ENCODE results near the gene TSC22D4. TPM values are rescaled to one million over a fixed set of nuclear protein-coding genes. Genes with fewer than 3 reads are reported as not detected.

TSC22D4 gene
- total RNA-seq, 4 donors from 2014 or later: 57.3 to 97.7 (median 68.0) TPM

DNA sequence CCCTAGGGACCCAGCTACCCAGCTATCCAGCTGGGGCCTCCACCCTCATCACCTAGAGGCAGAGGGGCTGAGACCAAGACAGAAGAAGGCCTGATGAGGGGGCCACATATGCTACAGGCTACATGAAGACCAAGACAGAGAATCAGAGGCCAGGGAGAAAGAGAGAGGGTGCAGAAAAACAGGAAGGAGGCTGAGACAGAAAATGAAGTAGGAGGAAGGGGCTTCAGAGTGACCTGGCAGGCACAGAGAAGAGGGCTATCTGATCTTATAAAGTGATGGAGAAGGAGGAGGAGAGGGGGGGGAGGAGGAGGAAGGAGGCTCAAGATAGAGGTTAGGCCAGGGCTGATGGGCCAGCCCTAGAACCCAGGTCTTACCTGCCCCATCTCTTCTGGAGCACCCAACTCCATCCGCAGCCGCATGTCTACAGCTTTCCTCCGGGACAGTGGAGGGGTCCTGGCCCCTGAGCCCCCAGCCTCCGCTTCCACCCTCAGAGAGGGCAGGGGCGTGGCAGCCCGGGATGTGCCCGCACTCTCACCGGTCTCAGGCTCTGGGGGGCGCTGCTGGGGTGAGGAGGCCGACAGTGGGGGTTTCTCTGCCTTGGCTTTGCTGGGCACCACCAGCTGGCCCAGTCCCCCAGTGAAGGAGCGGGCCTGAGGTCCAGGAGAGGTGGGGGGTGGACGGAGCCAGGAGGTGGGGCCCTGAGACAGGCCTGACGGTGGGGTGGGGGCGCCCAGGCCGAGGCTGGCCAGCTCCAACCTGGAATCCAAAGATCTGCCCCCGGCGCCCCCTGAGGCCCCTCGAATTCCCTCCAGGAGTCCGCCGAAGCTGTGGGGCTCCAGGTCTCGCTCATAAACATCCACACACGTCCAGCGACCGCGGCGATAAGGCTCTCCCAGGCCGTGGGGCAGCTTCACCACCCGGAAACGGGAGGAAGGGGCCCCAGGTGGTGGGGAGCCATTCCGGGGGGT, 1.8 kb downstream of the TSC22D4 start:
- WGBS, 2 donors: 11 to 22% methylated on average over 12 to 19 of the region's 30 CpGs
- no peak for TF ChIP-seq CTCF (IDR thresholded peaks at IDR 0.05)
- TF ChIP-seq POLR2A (IDR thresholded peaks at IDR 0.05): no peak
- intact Hi-C loops (cut with DNase I; ENCODE audit: low total_unique reads): no loop called here
- H3K4me3 ChIP-seq (ENCODE audit: low read depth, poor library complexity, severe bottlenecking): peak overlapping the region; percentile 99
- no peak for DNase-seq (ENCODE audit: low spot score in 2 of 2)

DNA sequence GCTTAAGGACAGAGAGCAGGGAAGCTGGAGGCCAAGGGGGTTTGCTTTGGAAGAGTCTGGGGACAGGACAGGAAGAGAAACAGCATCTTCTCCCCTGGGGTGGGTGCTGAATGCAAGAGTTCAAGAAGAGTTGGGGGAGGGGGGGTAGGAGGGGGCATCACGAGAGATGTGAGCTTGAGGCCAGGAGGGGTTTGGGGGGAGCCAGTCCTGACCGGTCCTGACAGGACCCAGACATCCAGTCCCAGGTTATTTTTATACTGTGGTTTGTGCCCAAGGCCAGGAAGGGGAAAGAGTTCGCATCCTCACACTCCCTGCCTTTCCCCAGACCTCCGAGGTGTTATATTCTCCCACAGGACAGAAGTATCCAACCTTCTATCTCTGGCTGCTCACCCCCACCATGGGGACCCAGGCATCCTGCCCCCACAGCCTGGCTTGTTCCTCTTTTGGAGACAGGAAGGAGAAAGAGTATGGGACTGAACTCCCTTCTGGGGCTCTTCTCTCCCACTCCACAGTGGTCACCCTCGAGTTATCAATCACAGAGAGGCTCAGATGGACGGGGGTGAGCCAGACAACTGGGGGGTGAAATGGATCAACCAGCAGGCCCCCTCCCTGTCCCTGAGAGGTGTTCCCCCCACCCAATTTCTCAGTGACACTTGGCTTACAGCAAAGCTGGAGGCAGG, 2.8 kb downstream of the TSC22D4 start:
- intact Hi-C loops (cut with DNase I; ENCODE audit: low total_unique reads): no loop called here
- no peak for DNase-seq (ENCODE audit: low spot score in 2 of 2)
- WGBS, 2 donors: 25 to 27% methylated on average over 6 of the region's 6 CpGs
- H3K4me3 ChIP-seq (ENCODE audit: low read depth, poor library complexity, severe bottlenecking): no peak overlapping the region
- TF ChIP-seq POLR2A (IDR thresholded peaks at IDR 0.05): no peak
- TF ChIP-seq CTCF (IDR thresholded peaks at IDR 0.05): no peak

DNA sequence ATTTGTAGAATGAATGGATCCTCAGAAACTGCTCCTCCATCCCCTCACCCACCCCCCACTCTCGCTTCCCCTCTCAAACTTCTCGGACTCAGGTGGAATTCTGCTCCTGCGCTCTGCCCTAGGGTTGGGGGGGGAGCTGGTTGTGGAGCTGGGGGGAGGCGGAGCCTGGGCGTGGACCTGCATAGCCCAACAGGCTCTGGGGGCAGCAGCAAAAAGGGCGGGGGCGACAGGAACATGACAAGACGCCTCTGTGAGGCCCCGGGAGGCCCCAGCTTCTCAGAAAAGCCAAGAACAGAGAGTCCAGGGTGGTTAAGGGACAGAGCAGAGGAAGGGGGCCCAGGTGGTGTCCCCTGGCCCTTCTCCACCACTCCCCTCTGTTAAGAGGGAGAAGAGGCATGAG, 3.5 kb downstream of the TSC22D4 start:
- intact Hi-C loops (cut with DNase I; ENCODE audit: low total_unique reads): no loop called here
- WGBS, 2 donors: 33 to 39% methylated on average over 9 of the region's 9 CpGs
- no peak for TF ChIP-seq CTCF (IDR thresholded peaks at IDR 0.05)
- TF ChIP-seq POLR2A (IDR thresholded peaks at IDR 0.05): no peak
- no peak for DNase-seq (ENCODE audit: low spot score in 2 of 2)
- no peak overlapping the region for H3K4me3 ChIP-seq (ENCODE audit: low read depth, poor library complexity, severe bottlenecking)

DNA sequence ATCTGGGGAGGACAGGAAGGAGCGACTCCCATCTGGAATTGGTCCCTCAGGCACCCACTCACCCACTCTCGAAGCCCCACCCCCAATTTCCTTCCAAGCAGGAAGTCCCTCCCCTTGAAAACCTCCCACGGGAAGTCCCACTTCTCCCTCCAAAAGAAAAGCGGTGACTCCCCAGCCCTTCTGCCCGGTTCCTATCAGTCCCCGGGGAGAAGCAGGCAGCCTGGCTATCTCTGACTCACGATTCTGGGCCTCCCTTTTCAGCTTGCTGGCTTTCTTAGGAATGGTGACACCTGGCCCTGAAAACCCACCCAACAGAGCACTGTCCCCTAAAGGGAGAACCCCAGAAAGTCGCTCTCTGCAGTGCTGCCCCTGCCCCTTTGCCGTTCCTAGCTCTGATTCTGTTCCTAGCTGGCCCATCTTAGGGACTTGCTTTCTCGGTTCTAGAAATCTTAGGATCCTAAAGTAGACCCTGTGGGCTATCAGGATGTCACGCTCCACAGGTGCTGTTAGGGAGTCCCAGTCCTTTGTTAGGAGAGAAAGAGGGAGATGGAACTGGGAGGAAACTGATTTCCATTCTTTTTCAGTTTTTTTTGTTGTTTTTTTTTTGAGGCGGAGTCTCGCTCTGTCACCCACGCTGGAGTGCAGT, 6.0 kb downstream of the TSC22D4 start:
- intact Hi-C loops (cut with DNase I; ENCODE audit: low total_unique reads): no loop called here
- TF ChIP-seq POLR2A (IDR thresholded peaks at IDR 0.05): no peak
- no peak for TF ChIP-seq CTCF (IDR thresholded peaks at IDR 0.05)
- no peak overlapping the region for H3K4me3 ChIP-seq (ENCODE audit: low read depth, poor library complexity, severe bottlenecking)
- DNase-seq (ENCODE audit: low spot score in 2 of 2): no peak
- 38 to 48% methylated on average over 14 of the region's 14 CpGs for WGBS, 2 donors

DNA sequence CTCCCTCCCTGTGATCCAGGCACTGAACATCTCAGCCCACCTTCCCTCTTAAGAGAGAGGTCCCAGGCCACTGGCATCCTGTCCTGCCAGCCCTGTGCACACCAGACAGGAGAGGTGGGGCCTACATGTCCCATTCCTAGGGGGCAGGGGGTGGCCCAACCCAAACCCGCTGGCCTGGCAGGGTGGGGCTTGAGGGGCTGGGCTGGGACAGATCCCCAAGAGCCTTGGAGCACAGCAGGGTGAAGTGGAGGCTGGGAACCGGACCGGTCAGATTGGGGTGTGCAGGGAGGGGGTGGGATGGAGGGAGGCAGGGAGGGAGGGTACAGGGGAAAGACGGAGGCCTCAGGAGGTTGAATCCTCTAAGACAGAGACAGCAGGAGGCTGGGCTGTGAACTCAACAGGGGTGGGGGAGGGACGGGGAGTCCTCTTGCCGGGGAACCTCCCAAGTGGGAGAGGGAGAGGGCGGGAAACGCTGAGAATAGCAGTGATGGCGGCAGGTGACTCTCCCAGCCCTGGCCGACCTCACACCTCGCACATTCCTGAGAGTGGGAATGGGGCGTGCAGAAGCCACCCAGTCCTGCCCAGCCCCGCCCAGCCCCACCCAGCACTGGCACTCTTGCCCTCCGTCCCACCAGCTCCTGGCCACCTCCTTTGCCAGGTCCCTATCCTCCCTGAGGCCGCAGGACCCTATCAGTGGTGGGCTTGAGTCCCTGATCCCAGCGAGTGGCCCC, 6.7 kb downstream of the TSC22D4 start:
- TF ChIP-seq CTCF (IDR thresholded peaks at IDR 0.05) (no peak), POLR2A (IDR thresholded peaks at IDR 0.05) (no peak)
- WGBS, 2 donors: 42 to 49% methylated on average over 16 of the region's 16 CpGs
- intact Hi-C loops (cut with DNase I; ENCODE audit: low total_unique reads): no loop called here
- H3K4me3 ChIP-seq (ENCODE audit: low read depth, poor library complexity, severe bottlenecking): no peak overlapping the region
- DNase-seq (ENCODE audit: low spot score in 2 of 2): no peak

All from lower leg skin (tissue), 4 donors.